ENCODE results near the gene MAGI1. TPM values are rescaled to one million over a fixed set of nuclear protein-coding genes. Genes with fewer than 3 reads are reported as not detected.

MAGI1 gene
- total RNA-seq, 4 donors from 2014 or later: 17.2 to 40.8 (median 28.1) TPM

- no peak for TF ChIP-seq POLR2AphosphoS5 (IDR thresholded peaks at IDR 0.05)
- no peak overlapping the region for H3K27ac ChIP-seq
Measured at GRCh38 chr3:66041828-66042227, 3.1 kb upstream of the MAGI1 start.

GRCh38 chr3:66041116-66041515 is 2.4 kb upstream of the MAGI1 start:
- H3K27ac ChIP-seq: no peak overlapping the region
- H3K9me3 ChIP-seq: no peaks in the 10 kb centered on the region
- no peak for ATAC-seq
- peaks cover 0 to 30% (median under 1%) of the 10 kb centered on the region in 3 donors for H3K4me1 ChIP-seq
- TF ChIP-seq EP300 (IDR thresholded peaks at IDR 0.05) (no peak), POLR2A (IDR thresholded peaks at IDR 0.05) (no peak), POLR2AphosphoS5 (IDR thresholded peaks at IDR 0.05) (no peak), CTCF (IDR thresholded peaks at IDR 0.05) (no peak)
- WGBS, 2 donors (ENCODE audit: low coverage in 1 of 2): 69 to 83% methylated on average over 1 of the region's 1 CpG
- no peaks in the 10 kb centered on the region for H3K36me3 ChIP-seq
- no peaks in the 10 kb centered on the region for H3K27me3 ChIP-seq
- no peak overlapping the region for H3K4me3 ChIP-seq

More at GRCh38 chr3:66041828-66042227, 3.1 kb upstream of the MAGI1 start:
- Histone ChIP-seq H3K9me3 (no peaks in the 10 kb centered on the region), H3K4me3 (no peak overlapping the region), H3K4me1 (peaks cover 0 to 23% (median 0%) of the 10 kb centered on the region in 3 donors), H3K36me3 (no peaks in the 10 kb centered on the region), H3K27me3 (no peaks in the 10 kb centered on the region)
- no peak for ATAC-seq

GRCh38 chr3:66039590-66039887 is 821 bp upstream of the MAGI1 start:
- TF ChIP-seq CTCF (IDR thresholded peaks at IDR 0.05) (no peak), POLR2A (IDR thresholded peaks at IDR 0.05) (no peak), EP300 (IDR thresholded peaks at IDR 0.05) (no peak), POLR2AphosphoS5 (IDR thresholded peaks at IDR 0.05) (no peak)
- Histone ChIP-seq H3K4me1 (peaks cover 0 to 42% (median 4%) of the 10 kb centered on the region in 3 donors), H3K27me3 (no peaks in the 10 kb centered on the region), H3K4me3 (peak overlapping the region; percentile 59 to 83), H3K9me3 (no peaks in the 10 kb centered on the region), H3K36me3 (no peaks in the 10 kb centered on the region), H3K27ac (peak overlapping the region; percentile 70 to 96 (median 94))
- ATAC-seq: peak; percentile 0
- WGBS, 2 donors (ENCODE audit: low coverage in 1 of 2): 0% methylated on average over 1 of the region's 20 CpGs; no CpG with 5 or more reads in 1 of the 2 donors

DNA sequence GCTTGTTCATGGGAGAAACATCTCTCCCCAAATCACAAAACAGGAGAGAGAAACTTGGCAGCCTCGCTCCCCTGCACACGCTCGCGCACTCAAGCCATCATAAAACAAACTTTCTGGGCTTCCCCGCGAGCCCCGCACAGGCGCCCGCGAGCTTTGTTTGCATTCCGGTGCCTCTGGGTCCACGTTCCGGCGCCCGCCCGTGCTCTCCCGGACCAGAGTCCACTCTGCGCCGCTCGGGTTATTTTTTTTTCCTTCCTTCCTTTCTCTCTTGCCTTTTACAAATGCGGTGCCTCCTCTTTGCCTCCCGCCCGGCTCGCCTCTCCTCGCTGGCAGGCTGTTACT is 363 bp downstream of the MAGI1 start:
- TF ChIP-seq EP300 (IDR thresholded peaks at IDR 0.05) (no peak), POLR2AphosphoS5 (IDR thresholded peaks at IDR 0.05) (no peak), POLR2A (IDR thresholded peaks at IDR 0.05) (no peak), CTCF (IDR thresholded peaks at IDR 0.05) (no peak)
- no peaks in the 10 kb centered on the region for H3K27me3 ChIP-seq
- H3K9me3 ChIP-seq: no peaks in the 10 kb centered on the region
- no peaks in the 10 kb centered on the region for H3K36me3 ChIP-seq
- peak overlapping the region; percentile 59 to 83 for H3K4me3 ChIP-seq
- peaks cover 0 to 42% (median 4%) of the 10 kb centered on the region in 3 donors for H3K4me1 ChIP-seq
- H3K27ac ChIP-seq: peak overlapping the region; percentile 72 to 96 (median 94)
- WGBS, 2 donors (ENCODE audit: low coverage in 1 of 2): 0% methylated on average over 8 to 23 of the region's 25 CpGs
- peak; percentile 47 for ATAC-seq

DNA sequence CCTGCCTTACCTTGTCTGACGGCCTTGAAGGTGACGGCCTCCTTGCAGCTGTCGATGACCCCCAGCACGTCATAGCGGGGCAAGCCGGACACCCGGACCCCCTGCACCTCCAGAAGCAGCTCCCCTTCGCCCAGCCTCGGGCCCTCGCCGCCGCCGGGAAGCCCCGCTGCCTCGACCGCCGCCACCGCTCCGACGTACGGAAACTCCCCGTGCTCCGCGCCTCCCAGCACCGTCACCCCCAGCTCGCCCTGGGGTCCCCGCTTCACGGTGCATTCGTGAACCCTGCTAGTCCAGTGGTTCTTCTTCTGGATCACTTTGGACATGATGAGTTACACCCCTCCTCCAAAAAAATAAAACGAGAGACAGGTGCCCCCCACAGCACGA is 740 bp downstream of the MAGI1 start:
- WGBS, 2 donors (ENCODE audit: low coverage in 1 of 2): 0% methylated on average over 1 of the region's 31 CpGs; no CpG with 5 or more reads in 1 of the 2 donors
- peak overlapping the region; percentile 72 to 96 (median 94) for H3K27ac ChIP-seq
- ATAC-seq: no peak

More for the DNA sequence above, 740 bp downstream of the MAGI1 start:
- Histone ChIP-seq H3K9me3 (no peaks in the 10 kb centered on the region), H3K27me3 (no peaks in the 10 kb centered on the region), H3K4me1 (peaks cover 0 to 42% (median 4%) of the 10 kb centered on the region in 3 donors), H3K4me3 (peak overlapping the region; percentile 59 to 83), H3K36me3 (no peaks in the 10 kb centered on the region)
- no peak for TF ChIP-seq CTCF (IDR thresholded peaks at IDR 0.05)
- TF ChIP-seq POLR2A (IDR thresholded peaks at IDR 0.05): no peak
- TF ChIP-seq POLR2AphosphoS5 (IDR thresholded peaks at IDR 0.05): no peak
- no peak for TF ChIP-seq EP300 (IDR thresholded peaks at IDR 0.05)
